HepG2 (cell line): ENCODE measurements around the gene COASY. TPM values are rescaled to one million over a fixed set of nuclear protein-coding genes. Genes with fewer than 3 reads are reported as not detected.

Experiments used
- EZH2 ChIP-seq: conservative IDR thresholded peaks from 2 replicates; pipeline ENCODE4 v1.6.1; 2012; ENCODE audit warnings: mild to moderate bottlenecking, low read depth, low read length, moderate library complexity
- HOXA5 ChIP-seq: sonication (generic); formaldehyde crosslinking; IDR thresholded peaks from 2 replicates; pipeline ENCODE4 v1.4.0; 2020; ENCODE audit warnings: missing genetic modification reagents
- ISL2 ChIP-seq: sonication (generic); formaldehyde crosslinking; IDR thresholded peaks from 2 replicates; pipeline ENCODE4 v1.5.0; 2020; ENCODE audit warnings: missing genetic modification reagents
- MEF2D ChIP-seq: sonication (generic); formaldehyde crosslinking; IDR thresholded peaks from 2 replicates; pipeline ENCODE4 v1.5.1; 2020; ENCODE audit warnings: mild to moderate bottlenecking, missing genetic modification reagents
- MEIS1 ChIP-seq: sonication (generic); formaldehyde crosslinking; IDR thresholded peaks from 2 replicates; pipeline ENCODE4 v1.9.0; 2021; ENCODE audit warnings: mild to moderate bottlenecking, missing genetic modification reagents, moderate library complexity, borderline replicate concordance
- NR2F2 ChIP-seq: IDR thresholded peaks from 2 replicates; pipeline ENCODE4 v1.6.1; 2012; ENCODE audit warnings: low read depth, inconsistent platforms, borderline replicate concordance
- RELA ChIP-seq: sonication (generic); formaldehyde crosslinking; IDR thresholded peaks from 2 replicates; pipeline ENCODE4 v1.4.0; 2020; ENCODE audit warnings: missing genetic modification reagents
- STAT5B ChIP-seq: sonication (generic); formaldehyde crosslinking; IDR thresholded peaks from 2 replicates; pipeline ENCODE4 v1.4.0; 2020; ENCODE audit warnings: missing genetic modification reagents
- YEATS2 ChIP-seq: sonication (generic); formaldehyde crosslinking; IDR thresholded peaks from 2 replicates; pipeline ENCODE4 v1.4.0; 2020; ENCODE audit warnings: missing genetic modification reagents, borderline replicate concordance
- YY1 ChIP-seq: IDR thresholded peaks from 2 replicates; pipeline ENCODE4 v1.6.1; 2011; ENCODE audit warnings: low read length, low read depth, moderate library complexity, mild to moderate bottlenecking; ENCODE audit not compliant: insufficient read depth, insufficient replicate concordance
- ZNF234 ChIP-seq: sonication (generic); formaldehyde crosslinking; conservative IDR thresholded peaks from 2 replicates; pipeline ENCODE4 v1.5.1; 2020; ENCODE audit warnings: mild to moderate bottlenecking, missing genetic modification reagents
- ZSCAN12 ChIP-seq: sonication (generic); formaldehyde crosslinking; IDR thresholded peaks from 2 replicates; pipeline ENCODE4 v1.9.0; 2021; ENCODE audit warnings: mild to moderate bottlenecking, missing genetic modification reagents
- polyA plus RNA-seq, 8 experiments: library from polyadenylated mRNA; depleted of rRNA in 3 of 8; stranded (reverse) in 7 of 8; unstranded in 1 of 8; fragments of >200 nt; fragmentation: Illumina TruSeq in 4 of 8; extraction: Trizol in 4 of 8; gene quantifications; 2 replicates each; pipeline versions ENCODE4 v1.2.1 to v1.2.3, GENCODE V29; 2011 to 2016; ENCODE audit warnings: low read depth in 4 of 8, missing spikeins in 1 of 8, mixed read lengths in 1 of 8; ENCODE audit not compliant: insufficient read depth in 1 of 8
- total RNA-seq, 5 experiments: library from RNA; depleted of rRNA; stranded (reverse); fragments of >200 nt; fragmentation: Illumina TruSeq; extraction: Trizol; gene quantifications; 2 replicates each; pipeline ENCODE4 v1.2.3, GENCODE V29; 2016; ENCODE audit warnings: low read depth in 1 of 5
- TF ChIP-seq, protein P1 (sequence below): sonication (generic); formaldehyde crosslinking; IDR thresholded peaks from 2 replicates; pipeline ENCODE4 v1.5.0; 2020; ENCODE audit warnings: mild to moderate bottlenecking, missing genetic modification reagents
- TF ChIP-seq, protein P2 (sequence below): sonication (generic); formaldehyde crosslinking; IDR thresholded peaks from 2 replicates; pipeline ENCODE4 v1.5.0; 2020; ENCODE audit warnings: missing genetic modification reagents
- TF ChIP-seq, protein P3 (sequence below): sonication (generic); formaldehyde crosslinking; IDR thresholded peaks from one replicate; pipeline ENCODE4 v1.5.1; 2020; ENCODE audit warnings: mild to moderate bottlenecking, missing genetic modification reagents; ENCODE audit errors: not compliant biosample characterization
- TF ChIP-seq, protein P4 (sequence below): sonication (generic); formaldehyde crosslinking; IDR thresholded peaks from 2 replicates; pipeline ENCODE4 v1.5.0; 2020; ENCODE audit warnings: mild to moderate bottlenecking, missing genetic modification reagents, moderate library complexity

COASY gene
- total and polyA plus RNA-seq, 2 of the 13 experiments (the other 11 are each of a cell fraction or from before 2014, with no cell fraction given), result 90.7 to 125 TPM

DNA sequence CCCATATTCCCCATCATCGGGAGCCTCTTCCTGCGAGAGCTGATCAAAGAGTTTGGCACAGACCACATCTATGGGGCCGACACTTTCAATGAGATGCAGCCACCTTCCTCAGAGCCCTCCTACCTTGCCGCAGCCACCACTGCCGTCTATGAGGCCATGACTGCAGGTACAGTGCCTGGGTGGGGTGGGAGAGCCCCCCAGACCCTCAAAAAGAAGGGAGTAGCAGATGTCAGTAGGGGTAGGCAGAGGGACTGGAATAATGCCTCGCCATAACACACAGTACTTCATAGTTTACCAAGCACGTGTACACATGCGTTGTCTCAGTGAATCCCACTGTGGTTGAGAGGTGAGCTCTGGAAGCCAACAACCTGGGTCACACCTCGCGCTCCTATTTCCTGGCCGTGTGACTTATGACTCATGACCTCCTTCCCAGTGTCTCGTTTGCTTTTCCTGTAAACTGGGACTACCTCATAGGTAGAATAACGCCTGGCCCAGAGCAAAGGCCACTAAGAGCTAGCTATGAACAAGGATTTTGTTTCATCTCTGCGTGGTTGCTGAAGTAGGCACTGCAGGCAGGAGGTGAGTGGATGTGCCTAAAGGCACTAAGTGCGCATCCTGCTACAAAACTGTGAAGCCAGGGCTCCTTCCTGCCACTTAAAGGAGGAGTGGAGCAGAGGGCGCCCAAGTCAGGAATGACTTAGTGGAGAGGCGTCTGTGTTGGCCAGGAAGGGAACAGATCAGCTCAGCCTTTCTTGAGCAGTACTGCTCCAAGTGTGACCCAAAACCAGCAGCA lies 20.7 kb upstream of the COASY start (continued):
- TF ChIP-seq, protein P1, sequence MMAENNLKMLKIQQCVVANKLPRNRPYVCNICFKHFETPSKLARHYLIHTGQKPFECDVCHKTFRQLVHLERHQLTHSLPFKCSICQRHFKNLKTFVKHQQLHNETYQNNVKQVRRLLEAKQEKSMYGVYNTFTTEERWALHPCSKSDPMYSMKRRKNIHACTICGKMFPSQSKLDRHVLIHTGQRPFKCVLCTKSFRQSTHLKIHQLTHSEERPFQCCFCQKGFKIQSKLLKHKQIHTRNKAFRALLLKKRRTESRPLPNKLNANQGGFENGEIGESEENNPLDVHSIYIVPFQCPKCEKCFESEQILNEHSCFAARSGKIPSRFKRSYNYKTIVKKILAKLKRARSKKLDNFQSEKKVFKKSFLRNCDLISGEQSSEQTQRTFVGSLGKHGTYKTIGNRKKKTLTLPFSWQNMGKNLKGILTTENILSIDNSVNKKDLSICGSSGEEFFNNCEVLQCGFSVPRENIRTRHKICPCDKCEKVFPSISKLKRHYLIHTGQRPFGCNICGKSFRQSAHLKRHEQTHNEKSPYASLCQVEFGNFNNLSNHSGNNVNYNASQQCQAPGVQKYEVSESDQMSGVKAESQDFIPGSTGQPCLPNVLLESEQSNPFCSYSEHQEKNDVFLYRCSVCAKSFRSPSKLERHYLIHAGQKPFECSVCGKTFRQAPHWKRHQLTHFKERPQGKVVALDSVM (CRISPR knock-in tag), result no peak
- peak; percentile 82 for TF ChIP-seq MEF2D (CRISPR knock-in tag)
- TF ChIP-seq YY1, result no peak
- no peak for TF ChIP-seq HOXA5 (CRISPR knock-in tag)
- TF ChIP-seq, protein P2, sequence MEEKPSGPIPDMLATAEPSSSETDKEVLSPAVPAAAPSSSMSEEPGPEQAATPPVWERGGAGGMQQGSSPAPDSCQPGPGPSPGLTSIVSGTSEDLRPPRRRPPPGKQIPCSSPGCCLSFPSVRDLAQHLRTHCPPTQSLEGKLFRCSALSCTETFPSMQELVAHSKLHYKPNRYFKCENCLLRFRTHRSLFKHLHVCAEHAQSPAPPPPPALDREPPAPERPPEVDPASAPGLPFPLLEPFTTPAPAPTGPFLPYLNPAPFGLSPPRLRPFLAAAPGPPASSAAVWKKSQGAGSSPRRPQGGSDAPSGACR (CRISPR knock-in tag), result peak; percentile 37; the same call in 1 of the 2 replicates
- no peak for TF ChIP-seq STAT5B (CRISPR knock-in tag)
- TF ChIP-seq RELA (CRISPR knock-in tag), result no peak
- TF ChIP-seq MEIS1 (CRISPR knock-in tag), result no peak
- TF ChIP-seq, protein P3, sequence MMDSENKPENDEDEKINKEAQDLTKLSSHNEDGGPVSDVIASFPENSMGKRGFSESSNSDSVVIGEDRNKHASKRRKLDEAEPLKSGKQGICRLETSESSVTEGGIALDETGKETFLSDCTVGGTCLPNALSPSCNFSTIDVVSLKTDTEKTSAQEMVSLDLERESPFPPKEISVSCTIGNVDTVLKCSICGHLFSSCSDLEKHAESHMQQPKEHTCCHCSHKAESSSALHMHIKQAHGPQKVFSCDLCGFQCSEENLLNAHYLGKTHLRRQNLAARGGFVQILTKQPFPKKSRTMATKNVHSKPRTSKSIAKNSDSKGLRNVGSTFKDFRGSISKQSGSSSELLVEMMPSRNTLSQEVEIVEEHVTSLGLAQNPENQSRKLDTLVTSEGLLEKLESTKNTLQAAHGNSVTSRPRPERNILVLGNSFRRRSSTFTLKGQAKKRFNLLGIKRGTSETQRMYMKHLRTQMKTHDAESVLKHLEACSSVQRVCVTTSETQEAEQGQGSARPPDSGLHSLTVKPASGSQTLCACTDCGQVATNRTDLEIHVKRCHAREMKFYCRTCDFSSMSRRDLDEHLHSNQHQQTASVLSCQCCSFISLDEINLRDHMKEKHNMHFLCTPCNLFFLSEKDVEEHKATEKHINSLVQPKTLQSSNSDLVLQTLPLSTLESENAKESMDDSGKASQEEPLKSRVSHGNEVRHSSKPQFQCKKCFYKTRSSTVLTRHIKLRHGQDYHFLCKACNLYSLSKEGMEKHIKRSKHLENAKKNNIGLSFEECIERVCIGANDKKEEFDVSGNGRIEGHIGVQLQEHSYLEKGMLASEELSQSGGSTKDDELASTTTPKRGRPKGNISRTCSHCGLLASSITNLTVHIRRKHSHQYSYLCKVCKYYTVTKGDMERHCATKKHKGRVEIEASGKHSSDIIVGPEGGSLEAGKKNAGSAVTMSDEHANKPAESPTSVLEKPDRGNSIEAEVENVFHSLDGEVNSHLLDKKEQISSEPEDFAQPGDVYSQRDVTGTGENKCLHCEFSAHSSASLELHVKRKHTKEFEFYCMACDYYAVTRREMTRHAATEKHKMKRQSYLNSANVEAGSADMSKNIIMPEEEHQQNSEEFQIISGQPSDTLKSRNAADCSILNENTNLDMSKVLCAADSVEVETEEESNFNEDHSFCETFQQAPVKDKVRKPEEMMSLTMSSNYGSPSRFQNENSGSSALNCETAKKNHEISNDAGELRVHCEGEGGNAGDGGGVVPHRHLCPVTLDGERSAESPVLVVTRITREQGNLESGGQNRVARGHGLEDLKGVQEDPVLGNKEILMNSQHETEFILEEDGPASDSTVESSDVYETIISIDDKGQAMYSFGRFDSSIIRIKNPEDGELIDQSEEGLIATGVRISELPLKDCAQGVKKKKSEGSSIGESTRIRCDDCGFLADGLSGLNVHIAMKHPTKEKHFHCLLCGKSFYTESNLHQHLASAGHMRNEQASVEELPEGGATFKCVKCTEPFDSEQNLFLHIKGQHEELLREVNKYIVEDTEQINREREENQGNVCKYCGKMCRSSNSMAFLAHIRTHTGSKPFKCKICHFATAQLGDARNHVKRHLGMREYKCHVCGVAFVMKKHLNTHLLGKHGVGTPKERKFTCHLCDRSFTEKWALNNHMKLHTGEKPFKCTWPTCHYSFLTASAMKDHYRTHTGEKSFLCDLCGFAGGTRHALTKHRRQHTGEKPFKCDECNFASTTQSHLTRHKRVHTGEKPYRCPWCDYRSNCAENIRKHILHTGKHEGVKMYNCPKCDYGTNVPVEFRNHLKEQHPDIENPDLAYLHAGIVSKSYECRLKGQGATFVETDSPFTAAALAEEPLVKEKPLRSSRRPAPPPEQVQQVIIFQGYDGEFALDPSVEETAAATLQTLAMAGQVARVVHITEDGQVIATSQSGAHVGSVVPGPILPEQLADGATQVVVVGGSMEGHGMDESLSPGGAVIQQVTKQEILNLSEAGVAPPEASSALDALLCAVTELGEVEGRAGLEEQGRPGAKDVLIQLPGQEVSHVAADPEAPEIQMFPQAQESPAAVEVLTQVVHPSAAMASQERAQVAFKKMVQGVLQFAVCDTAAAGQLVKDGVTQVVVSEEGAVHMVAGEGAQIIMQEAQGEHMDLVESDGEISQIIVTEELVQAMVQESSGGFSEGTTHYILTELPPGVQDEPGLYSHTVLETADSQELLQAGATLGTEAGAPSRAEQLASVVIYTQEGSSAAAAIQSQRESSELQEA (CRISPR knock-in tag), result peak; percentile 65
- no peak for TF ChIP-seq ZNF234 (CRISPR knock-in tag)
- TF ChIP-seq YEATS2, result peak; percentile 77; the same call in 1 of the 2 replicates
- no peak for TF ChIP-seq ISL2 (CRISPR knock-in tag)
- TF ChIP-seq, protein P4, sequence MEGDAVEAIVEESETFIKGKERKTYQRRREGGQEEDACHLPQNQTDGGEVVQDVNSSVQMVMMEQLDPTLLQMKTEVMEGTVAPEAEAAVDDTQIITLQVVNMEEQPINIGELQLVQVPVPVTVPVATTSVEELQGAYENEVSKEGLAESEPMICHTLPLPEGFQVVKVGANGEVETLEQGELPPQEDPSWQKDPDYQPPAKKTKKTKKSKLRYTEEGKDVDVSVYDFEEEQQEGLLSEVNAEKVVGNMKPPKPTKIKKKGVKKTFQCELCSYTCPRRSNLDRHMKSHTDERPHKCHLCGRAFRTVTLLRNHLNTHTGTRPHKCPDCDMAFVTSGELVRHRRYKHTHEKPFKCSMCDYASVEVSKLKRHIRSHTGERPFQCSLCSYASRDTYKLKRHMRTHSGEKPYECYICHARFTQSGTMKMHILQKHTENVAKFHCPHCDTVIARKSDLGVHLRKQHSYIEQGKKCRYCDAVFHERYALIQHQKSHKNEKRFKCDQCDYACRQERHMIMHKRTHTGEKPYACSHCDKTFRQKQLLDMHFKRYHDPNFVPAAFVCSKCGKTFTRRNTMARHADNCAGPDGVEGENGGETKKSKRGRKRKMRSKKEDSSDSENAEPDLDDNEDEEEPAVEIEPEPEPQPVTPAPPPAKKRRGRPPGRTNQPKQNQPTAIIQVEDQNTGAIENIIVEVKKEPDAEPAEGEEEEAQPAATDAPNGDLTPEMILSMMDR, result no peak
- TF ChIP-seq EZH2, result no peak
- peak; percentile 88; the same call in 1 of the 2 replicates for TF ChIP-seq ZSCAN12 (CRISPR knock-in tag)
- no peak for TF ChIP-seq NR2F2
